A549 treated with Mapracorat at 1 μM for 4 hours (cell line): ENCODE measurements around the gene GAL3ST3. TPM values are rescaled to one million over a fixed set of nuclear protein-coding genes. Genes with fewer than 3 reads are reported as not detected.

Experiments
- total RNA-seq: library from RNA; stranded (reverse); fragments of 200-300 nt; extraction: Qiagen RNA extraction; gene quantifications from 5 replicates; pipeline ENCODE4 v1.2.3, GENCODE V29; 2022

The GAL3ST3 gene
- not detected in 5 replicates for total RNA-seq

GRCh38 chr11:66048547-66049323 lies at the start of gene GAL3ST3:
Gene GAL3ST3, minus strand, starts transcription at chr11:66049161. Its CDS starts 3,746 bp downstream, at chr11:66045415.

GRCh38 chr11:66069715-66070603 lies 21.0 kb upstream of the GAL3ST3 start, which contains the start of gene PACS1:
Gene PACS1, plus strand, starts transcription at chr11:66070272. Its CDS starts 215 bp downstream, at chr11:66070487.

GRCh38 chr11:66051766-66052663 lies 3.1 kb upstream of the GAL3ST3 start, which contains the start of gene SF3B2:
Gene SF3B2, plus strand, starts transcription at chr11:66052364. Its CDS starts 21 bp downstream, at chr11:66052385.

GRCh38 chr11:66026017-66026529 lies 22.9 kb downstream of the GAL3ST3 start, which contains the start of gene CATSPER1:
Gene CATSPER1, minus strand, starts transcription at chr11:66026479. Its CDS starts 100 bp downstream, at chr11:66026379.

GRCh38 chr11:66011785-66012303 lies 37.1 kb downstream of the GAL3ST3 start, which contains the start of gene CST6:
Gene CST6, plus strand, starts transcription at chr11:66012008. Its CDS starts 37 bp downstream, at chr11:66012045.

GRCh38 chr11:66001942-66002647 lies 46.9 kb downstream of the GAL3ST3 start, which contains the start of the genes BANF1 and EIF1AD:
Gene BANF1, plus strand, starts transcription at chr11:66002503. Its CDS starts 748 bp downstream, at chr11:66003251.
Gene EIF1AD, minus strand, starts transcription at chr11:66002157. Its CDS starts 1,768 bp downstream, at chr11:66000389.

Other genes starting within 250 kb of the GAL3ST3 start
- gene SNX32, start 215.2 kb downstream of the GAL3ST3 start, total RNA-seq = 0.09 TPM in 1 of 5 replicates, not detected in the others
- 2,078 to 2,355 TPM (median 2,242 TPM) in 5 replicates for gene CFL1, start 191.0 kb downstream of the GAL3ST3 start, total RNA-seq
- 26.7 to 36.3 TPM (median 33.7 TPM) in 5 replicates for gene MUS81, start 188.7 kb downstream of the GAL3ST3 start, total RNA-seq
- 0.52 to 1.2 TPM (median 0.99 TPM) in 5 replicates for gene EFEMP2, start 176.4 kb downstream of the GAL3ST3 start, total RNA-seq
- 0.11 TPM in 1 of 5 replicates, not detected in the others for gene CTSW, start 169.3 kb downstream of the GAL3ST3 start, total RNA-seq
- 73.6 to 86.8 TPM (median 84.7 TPM) in 5 replicates for gene FIBP, start 160.7 kb downstream of the GAL3ST3 start, total RNA-seq
- 22.2 to 49.0 TPM (median 44.4 TPM) in 5 replicates for gene CCDC85B, start 158.5 kb downstream of the GAL3ST3 start, total RNA-seq
- 122 to 190 TPM (median 138 TPM) in 5 replicates for gene FOSL1, start 148.8 kb downstream of the GAL3ST3 start, total RNA-seq
- 32.8 to 52.7 TPM (median 45.5 TPM) in 5 replicates for gene C11orf68, start 130.1 kb downstream of the GAL3ST3 start, total RNA-seq
- 171 to 273 TPM (median 214 TPM) in 5 replicates for gene DRAP1, start 129.7 kb downstream of the GAL3ST3 start, total RNA-seq
- not detected in 5 replicates for gene TSGA10IP, start 103.7 kb downstream of the GAL3ST3 start, total RNA-seq
- 46.4 to 64.2 TPM (median 56.3 TPM) in 5 replicates for gene SART1, start 87.4 kb downstream of the GAL3ST3 start, total RNA-seq
- gene EIF1AD, start 47.0 kb downstream of the GAL3ST3 start, total RNA-seq = 38.1 to 40.8 TPM (median 39.6 TPM) in 5 replicates
- gene BANF1, start 46.7 kb downstream of the GAL3ST3 start, total RNA-seq = 377 to 509 TPM (median 484 TPM) in 5 replicates
- not detected in 5 replicates for gene CST6, start 37.2 kb downstream of the GAL3ST3 start, total RNA-seq
- gene CATSPER1, start 22.7 kb downstream of the GAL3ST3 start, total RNA-seq = 1.2 to 2.2 TPM (median 1.7 TPM) in 5 replicates
- 169 to 179 TPM (median 172 TPM) in 5 replicates for gene SF3B2, start 3.2 kb upstream of the GAL3ST3 start, total RNA-seq
- 58.3 to 88.8 TPM (median 77.4 TPM) in 5 replicates for gene PACS1, start 21.1 kb upstream of the GAL3ST3 start, total RNA-seq
- 35.5 to 49.9 TPM (median 45.3 TPM) in 5 replicates for gene KLC2, start 208.5 kb upstream of the GAL3ST3 start, total RNA-seq
- gene RAB1B, start 219.5 kb upstream of the GAL3ST3 start, total RNA-seq = 128 to 156 TPM (median 142 TPM) in 5 replicates
- 2.2 to 3.4 TPM (median 2.4 TPM) in 5 replicates for gene CNIH2, start 229.0 kb upstream of the GAL3ST3 start, total RNA-seq
- gene YIF1A, start 240.0 kb upstream of the GAL3ST3 start, total RNA-seq = 94.5 to 120 TPM (median 118 TPM) in 5 replicates
- gene TMEM151A, start 242.7 kb upstream of the GAL3ST3 start, total RNA-seq = 1.9 to 4.0 TPM (median 3.6 TPM) in 5 replicates